ENCODE measurements around the gene SLC2A2. TPM values are rescaled to one million over a fixed set of nuclear protein-coding genes. Genes with fewer than 3 reads are reported as not detected.

The SLC2A2 gene
- total RNA-seq, 1 donor from 2014 or later, result not detected

- ATAC-seq, result no peak
- intact Hi-C loops (cut with micrococcal nuclease), result no loop called here
Measured at GRCh38 chr3:171044384-171044783, 17.9 kb upstream of the SLC2A2 start.

GRCh38 chr3:171039674-171040073, 13.2 kb upstream of the SLC2A2 start:
- intact Hi-C loops (cut with micrococcal nuclease), result no loop called here
- ATAC-seq (peak; percentile 92), DNase-seq (no peak)

More at GRCh38 chr3:171044384-171044783, 17.9 kb upstream of the SLC2A2 start:
- DNase-seq, result no peak

GRCh38 chr3:171038342-171038741, 11.8 kb upstream of the SLC2A2 start:
- intact Hi-C loops (cut with micrococcal nuclease), result no loop called here
- DNase-seq, result no peak
- peak; percentile 70 for ATAC-seq

- ATAC-seq (peak; percentile 91), DNase-seq (no peak)
- intact Hi-C loops (cut with micrococcal nuclease), result no loop called here
Measured at GRCh38 chr3:171028779-171029232, 2.3 kb upstream of the SLC2A2 start.

- peak; percentile 65 for DNase-seq
- intact Hi-C loops (cut with micrococcal nuclease), result no loop called here
- ATAC-seq, result peak; percentile 83
Measured at GRCh38 chr3:171028025-171028778, 1.7 kb upstream of the SLC2A2 start.

- intact Hi-C loops (cut with micrococcal nuclease), result no loop called here
- ATAC-seq, result no peak
Measured at GRCh38 chr3:171023566-171023965, 3.0 kb downstream of the SLC2A2 start.

GRCh38 chr3:171021377-171021776, 5.1 kb downstream of the SLC2A2 start:
- ATAC-seq (no peak), DNase-seq (no peak)
- intact Hi-C loops (cut with micrococcal nuclease), result no loop called here

More at GRCh38 chr3:171023566-171023965, 3.0 kb downstream of the SLC2A2 start:
- no peak for DNase-seq

- intact Hi-C loops (cut with micrococcal nuclease), result no loop called here
- no peak for ATAC-seq
- no peak for DNase-seq
Measured at GRCh38 chr3:171018156-171018935, 8.2 kb downstream of the SLC2A2 start.

- DNase-seq, result no peak
- intact Hi-C loops (cut with micrococcal nuclease), result no loop called here
- ATAC-seq, result no peak
Measured at GRCh38 chr3:171013822-171014748, 12.4 kb downstream of the SLC2A2 start.

GRCh38 chr3:171011873-171012336, 14.6 kb downstream of the SLC2A2 start:
- ATAC-seq (no peak), DNase-seq (no peak)
- intact Hi-C loops (cut with micrococcal nuclease), result no loop called here

GRCh38 chr3:171011109-171011872, 15.2 kb downstream of the SLC2A2 start:
- ATAC-seq, result no peak
- intact Hi-C loops (cut with micrococcal nuclease), result no loop called here
- DNase-seq, result no peak

- no peak for ATAC-seq
- DNase-seq, result no peak
- intact Hi-C loops (cut with micrococcal nuclease), result no loop called here
Measured at GRCh38 chr3:171007316-171007715, 19.2 kb downstream of the SLC2A2 start.

GRCh38 chr3:171005648-171006047, 20.9 kb downstream of the SLC2A2 start:
- ATAC-seq (no peak), DNase-seq (no peak)
- intact Hi-C loops (cut with micrococcal nuclease), result no loop called here

- ATAC-seq (no peak), DNase-seq (no peak)
- intact Hi-C loops (cut with micrococcal nuclease), result no loop called here
Measured at GRCh38 chr3:171001957-171002694, 24.4 kb downstream of the SLC2A2 start.

GRCh38 chr3:171001250-171001893, 25.1 kb downstream of the SLC2A2 start:
- intact Hi-C loops (cut with micrococcal nuclease), result no loop called here
- ATAC-seq (no peak), DNase-seq (no peak)

GRCh38 chr3:171000281-171000680, 26.2 kb downstream of the SLC2A2 start:
- no peak for DNase-seq
- no peak for ATAC-seq
- intact Hi-C loops (cut with micrococcal nuclease), result no loop called here

GRCh38 chr3:170999737-171000242, 26.7 kb downstream of the SLC2A2 start:
- intact Hi-C loops (cut with micrococcal nuclease), result no loop called here
- no peak for ATAC-seq

More at GRCh38 chr3:170999737-171000242, 26.7 kb downstream of the SLC2A2 start:
- DNase-seq, result no peak
